HL-60/S4 treated with phorbol 12-myristate 13-acetate at 8.2 ng/mL for 4 days and 3 days (cell line): ENCODE results near the gene ME3.

ENCODE experiments used
- in situ Hi-C: fragments of 300-500 bp; cut with MboI; formaldehyde crosslinking; loops from 2 replicates; pipeline ENCODE4 v1.15.0; 2022; ENCODE audit warnings: low sequenced_read_pairs

ME3 gene

DNA sequence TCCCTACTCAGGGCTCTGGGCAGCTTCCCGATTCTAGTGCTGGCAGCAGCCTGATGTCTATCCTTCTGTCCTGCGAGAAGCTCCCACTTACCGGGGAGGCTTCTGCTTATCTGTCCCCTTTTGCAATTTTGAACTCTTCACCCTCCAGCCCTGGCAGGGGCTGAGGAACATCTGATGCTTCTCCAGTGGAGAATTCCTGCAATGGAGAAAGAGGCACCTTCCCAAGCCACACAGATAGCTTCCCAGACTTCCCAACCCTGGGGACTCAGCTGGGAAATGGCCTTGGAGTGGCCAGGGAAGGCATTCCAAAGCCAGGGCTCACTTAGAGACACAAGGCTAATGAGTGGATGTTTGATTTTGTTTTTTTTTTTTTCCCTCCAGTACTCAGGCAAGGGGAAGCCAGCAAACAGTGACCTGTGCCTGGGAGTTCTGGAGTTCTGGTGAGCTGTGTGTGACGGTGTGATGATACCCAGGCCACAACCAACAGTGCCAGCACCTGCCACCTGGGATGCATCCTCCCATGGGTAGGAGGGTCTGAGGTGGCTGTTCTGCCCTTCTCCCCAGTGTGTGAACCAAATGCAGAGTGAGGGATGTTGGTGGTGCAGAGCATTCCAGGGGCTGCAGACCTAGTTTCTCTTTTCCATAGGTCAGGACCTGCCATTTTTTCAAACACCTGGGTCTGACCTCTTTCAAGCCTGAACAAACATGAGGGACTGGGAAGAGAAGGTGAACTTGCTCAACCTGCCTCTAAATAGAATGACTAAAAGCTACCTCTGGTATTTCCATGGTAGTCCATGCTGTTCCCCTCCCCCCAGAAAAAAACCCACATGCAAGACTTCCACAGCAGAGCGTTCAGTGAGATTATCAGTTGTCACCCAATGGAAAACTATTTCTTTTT lies 202.7 kb downstream of the ME3 start:
- in situ Hi-C loops, result no loop called here

DNA sequence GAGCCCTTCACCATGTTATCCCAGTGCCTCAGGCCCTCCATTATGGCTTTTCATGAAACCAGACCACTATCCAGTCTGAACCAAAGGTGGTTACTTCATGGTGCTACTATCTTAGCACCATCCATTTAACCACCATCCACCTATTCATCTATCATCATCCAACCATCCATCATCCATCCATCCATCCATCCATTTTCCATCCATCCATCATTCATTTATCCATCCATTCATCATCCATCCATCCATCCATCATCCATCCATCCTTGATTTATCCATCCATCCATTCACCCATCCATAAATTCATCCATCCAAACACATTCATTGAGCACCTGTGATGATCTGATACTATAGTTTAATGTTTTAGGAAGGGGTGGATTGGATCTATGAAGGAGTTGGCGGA lies 204.2 kb downstream of the ME3 start:
- in situ Hi-C loops, result no loop called here

DNA sequence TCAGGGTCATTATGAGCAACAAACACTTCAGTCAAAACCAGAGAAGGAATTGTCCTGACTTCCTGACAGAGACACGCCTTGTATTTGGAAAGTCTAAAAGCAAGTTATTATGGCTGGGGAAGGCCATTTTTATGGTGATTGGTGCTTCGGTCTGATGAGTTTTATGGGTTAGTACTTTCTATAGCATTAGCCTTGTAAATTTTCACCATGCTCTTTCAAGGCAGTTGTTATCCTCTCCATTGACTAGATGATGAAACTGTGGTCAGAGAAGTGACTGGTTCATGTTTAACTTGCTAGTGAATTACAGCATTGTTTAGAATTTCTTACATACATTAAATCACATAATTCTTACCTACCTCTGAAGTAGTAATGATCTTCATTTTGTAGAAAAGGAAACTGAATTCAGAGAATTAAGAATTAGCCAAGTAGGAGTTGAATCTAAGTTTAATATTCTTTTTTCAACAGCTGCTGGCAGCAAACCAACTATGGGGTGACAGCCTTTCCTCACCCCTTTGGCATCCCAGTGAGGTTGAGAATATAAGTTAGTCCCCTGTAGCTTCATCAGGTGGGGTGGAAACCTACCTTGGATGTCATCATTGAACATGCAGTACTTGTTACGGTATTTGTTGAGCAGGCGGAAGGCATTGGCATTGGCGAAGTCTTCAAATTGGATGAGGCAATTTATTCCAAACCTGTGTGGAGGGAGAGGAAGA lies 207.8 kb downstream of the ME3 start:
- in situ Hi-C loops, result no loop called here

DNA sequence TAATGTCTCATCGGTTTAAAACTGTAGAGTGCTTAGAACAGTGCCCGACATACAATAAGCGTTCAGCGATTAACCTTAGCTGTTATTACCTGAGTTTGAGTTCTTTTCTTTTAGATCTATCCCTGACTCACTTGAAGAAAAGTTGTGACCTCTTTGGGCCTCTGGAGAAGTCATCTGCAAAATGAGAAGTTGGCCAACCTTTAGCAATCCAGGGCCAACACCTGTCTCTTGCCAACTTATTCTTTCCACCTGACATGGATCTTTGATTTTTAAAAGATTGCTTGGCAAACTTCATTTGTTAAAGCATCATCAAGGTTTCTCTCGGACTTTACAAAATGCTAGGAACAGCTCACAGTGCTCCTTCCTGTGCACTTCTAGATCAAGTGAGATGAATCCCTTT lies 208.5 kb downstream of the ME3 start:
- in situ Hi-C loops, result no loop called here

DNA sequence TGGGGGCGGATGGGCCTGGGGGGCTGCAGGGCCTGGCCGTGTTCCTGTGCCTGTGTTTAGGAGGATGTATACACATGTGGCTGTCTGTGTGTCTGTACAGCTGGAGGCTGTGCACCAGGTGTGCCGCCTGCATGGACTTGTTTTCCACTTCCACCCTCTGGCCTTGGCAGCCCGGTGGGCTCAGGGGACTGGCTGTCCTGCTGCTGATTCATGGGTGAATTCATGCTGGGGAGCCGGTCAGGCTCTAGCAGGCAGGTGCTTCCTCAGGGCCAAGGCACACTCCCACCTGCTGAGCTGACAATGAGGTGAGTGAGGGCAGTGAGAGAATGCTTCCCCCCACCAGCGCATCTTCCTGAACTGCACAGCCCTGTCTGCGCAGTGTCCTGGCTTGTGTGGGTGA lies 209.3 kb downstream of the ME3 start:
- in situ Hi-C loops, result no loop called here

DNA sequence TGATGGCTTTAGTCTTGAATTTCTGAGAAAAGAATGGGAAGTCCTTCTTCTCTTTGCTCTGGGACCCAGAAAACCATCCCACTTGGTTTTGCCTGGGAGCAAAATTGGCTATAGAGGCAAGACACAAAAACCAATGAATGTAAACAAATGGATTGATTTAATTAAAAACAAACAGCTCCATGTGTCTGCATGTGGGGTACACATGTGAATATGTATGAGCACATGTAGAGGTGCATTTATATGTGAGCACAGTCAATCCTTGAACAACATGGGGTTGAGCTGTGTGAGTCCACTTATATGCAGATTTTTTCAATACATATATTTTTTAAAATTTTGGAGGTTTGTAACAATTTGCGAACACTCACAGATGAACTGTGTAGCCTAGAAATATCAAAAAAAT lies 210.5 kb downstream of the ME3 start:
- in situ Hi-C loops, result no loop called here

DNA sequence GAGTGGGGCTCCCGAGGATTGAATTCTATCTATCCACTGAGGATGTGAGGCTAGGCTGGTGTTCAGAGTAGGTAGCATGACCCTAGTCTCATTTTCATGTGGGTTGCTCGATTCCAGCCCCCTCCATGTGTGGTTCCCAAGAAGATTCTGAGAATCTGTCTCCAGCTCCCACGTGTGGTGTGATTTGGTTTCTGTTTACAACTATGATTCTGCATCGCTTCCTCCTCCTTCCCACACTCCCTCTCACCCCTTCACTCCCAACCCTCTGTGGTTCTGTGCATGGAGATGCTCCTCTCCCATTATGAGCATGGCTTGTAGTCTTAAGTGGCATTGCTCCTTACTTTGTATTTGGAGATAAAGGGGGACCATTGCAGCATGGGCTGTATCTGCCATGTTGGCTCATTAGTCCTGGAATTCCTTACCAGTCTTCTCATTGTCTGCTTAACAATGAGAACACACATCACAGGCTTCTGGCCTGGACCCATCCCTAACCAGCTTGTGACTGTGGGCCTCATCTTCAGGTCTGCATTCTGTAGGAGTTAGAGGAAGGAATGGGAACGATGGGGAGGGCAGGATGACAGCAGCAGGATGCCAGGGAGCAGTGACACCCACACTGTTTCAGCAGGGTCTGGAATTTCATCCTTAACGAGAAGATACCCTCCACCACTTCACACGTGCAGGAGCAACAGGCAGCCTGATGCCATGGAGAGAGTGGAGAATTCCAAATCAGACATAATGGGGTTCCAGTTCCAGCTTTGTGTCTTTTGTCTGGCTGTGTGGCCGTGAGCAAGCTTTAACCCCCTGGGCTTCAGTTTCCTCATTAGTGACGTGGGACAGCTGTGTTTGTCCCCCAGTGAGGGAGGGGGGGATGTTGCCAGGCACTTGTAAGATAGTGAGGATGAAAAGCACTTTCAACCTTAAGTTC lies 211.7 kb downstream of the ME3 start:
- in situ Hi-C loops, result no loop called here

DNA sequence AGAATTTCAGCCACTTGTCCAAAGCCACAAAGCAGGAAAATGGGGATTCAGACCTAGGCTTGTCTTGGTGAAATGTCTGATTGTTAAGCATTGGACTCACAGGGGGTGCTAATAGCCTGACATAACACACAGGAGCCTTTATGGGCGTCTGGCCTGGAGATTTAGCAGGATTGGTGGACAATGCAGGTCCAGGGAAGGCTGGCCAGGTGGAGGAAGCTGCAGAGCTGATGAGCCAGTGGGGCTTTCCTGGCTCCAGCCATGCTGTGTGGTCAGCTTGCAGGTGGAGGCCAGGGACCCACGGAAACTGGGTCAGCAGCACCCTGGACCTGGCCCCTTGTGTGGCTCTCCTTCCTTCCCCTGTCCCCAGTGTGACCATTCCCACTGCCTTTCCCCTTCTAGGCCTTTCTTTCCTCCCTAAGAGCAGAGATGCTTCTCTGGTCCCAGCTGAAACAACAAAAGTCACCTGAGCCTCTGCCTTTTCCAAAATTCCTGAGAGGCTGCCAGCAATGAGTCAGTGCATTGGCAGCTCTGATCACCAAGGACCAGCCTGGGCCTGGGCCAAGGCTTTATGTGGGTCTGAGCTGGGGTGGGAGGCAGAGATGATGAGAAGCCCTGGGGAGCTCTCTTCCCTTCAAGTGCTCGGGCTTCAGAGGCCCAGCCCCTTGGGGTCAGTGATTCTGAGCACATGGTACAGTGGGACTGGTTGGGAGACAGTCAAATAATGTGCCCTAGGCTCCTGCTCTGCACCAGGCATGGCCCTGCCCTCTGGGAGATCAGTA lies 212.5 kb downstream of the ME3 start:
- in situ Hi-C loops, result loop anchor here (5.0 kb wide), 1 partner anchor 357 kb away; no protein-coding TSS in a partner anchor

DNA sequence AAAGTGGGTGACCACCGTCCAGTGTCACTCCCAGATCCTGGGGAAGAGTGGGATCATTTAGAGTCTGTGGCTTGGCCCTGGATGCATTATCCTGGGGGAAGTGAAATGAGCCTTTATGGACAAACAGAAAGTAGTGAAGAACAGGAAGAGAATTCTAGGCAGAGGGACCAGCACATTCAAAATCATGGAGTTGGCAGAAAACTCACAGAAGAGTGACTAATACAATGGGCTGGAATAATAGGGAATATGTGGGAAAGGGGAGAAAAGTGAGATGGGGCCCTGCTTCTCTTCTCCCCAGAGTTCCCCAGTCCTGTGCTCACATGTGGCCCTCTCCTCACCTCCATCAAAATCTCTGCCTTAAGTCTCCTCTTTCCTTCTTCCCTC lies 213.4 kb downstream of the ME3 start:
- in situ Hi-C loops, result loop anchor here (5.0 kb wide), 1 partner anchor 358 kb away; no protein-coding TSS in a partner anchor

DNA sequence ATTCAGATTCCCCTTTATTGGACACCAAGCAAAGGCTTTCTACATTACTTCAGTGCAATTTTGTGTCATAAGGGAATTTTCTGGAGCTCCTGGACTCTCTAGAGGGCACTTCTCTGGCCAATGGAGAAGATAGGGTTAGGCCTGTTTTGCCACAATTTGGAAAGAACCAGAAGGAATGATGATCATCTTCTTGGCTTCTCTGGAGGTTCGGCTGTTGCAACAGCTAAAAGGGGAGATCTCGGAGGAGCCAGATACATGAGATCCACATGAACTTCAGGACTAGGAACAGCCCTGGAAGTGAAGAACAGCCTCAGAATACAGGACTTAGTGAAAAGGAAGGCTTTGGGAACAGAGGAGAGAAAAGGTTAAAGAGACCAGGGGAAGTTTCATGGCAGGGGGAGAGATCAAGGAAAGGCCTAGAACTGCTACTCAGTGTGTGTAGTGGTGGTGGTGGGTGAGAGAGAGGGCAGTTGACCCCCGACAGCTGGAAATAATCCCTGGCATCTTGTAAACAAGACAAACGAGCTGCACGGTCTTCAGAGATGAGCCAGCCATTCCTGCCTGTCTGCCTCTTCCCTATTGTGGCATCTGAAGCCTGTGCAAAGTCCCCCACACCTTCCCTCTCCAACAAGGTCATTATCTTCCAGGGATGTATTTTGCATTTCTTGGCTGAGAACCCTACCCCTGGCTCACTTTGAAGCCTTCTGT lies 214.0 kb downstream of the ME3 start:
- in situ Hi-C loops, result loop anchor here (5.0 kb wide), 1 partner anchor 359 kb away; no protein-coding TSS in a partner anchor

DNA sequence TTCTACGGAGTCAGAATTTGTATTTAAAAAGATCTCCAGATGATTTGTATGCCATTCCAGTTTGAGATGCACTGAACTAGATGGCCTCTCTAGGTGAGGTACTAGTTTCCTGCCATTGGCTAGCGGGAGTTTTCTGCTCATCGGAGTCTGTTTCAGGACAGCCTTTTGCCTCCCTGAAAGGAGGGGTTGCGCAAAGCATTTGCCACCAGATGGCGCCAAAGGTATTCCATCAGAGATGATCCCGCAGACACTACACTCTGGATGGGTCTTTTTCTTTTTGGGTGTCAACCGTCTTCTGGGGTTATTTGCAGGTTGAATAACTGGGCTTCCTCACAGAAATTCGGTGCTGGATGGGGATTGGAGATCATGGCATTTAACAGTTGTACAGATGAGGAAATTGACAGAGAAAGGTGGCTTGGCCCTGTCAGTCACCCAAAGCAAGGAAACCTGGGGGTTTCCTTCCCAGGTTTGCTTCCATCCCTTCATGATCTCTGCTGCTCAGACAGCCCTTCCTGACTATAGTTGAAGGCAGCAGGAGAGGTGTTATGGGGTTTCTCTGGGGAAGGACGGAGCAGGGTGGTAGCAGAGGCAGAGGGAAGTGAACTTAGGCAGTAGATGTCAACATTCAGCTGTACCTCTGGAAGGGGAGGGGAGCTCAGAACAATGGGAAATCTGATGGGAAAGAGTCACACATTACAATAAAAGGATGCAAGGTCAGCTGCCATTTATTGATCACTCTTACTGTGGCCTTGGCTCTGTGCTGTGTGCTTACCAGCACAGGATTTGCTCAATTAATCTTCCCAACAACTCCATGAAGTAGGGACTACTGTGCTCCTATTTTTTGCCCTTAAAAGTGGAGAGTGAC lies 216.1 kb downstream of the ME3 start:
- in situ Hi-C loops, result loop anchor here (5.0 kb wide), 1 partner anchor 361 kb away; no protein-coding TSS in a partner anchor

DNA sequence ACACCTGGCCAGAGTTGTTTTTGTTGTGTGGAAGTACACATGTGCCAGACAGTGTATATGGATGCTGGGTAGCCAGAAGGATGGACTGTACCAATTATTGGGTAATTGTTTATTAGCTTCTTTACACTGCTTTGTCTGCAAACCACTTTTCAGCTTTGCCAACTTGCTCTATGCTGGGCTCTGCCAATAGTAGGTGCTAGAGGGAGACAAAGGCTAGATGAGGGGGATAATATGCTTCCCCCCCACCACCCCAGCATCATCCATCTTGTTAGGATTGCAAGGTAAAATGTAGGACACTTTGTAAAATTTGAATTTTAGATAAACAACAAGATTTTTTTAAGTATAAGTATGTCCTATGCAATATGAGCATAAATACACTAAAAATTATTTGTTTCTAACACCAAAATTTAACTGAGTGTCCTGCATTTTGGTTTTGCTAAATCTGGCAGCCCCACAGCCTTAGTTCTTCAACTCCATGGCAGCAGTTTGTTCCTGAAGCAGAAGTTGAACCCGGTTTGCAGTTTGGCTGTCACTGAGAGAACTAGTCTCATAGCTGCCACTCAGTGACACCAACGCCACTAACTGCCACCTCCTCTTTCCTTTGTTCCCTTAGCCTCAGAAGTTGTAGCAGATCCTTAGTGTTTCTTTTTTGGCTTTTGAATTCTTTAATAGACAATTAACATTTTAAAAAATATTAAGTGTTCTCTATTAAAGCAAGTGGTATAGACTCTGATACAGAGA lies 219.0 kb downstream of the ME3 start:
- in situ Hi-C loops, result no loop called here

DNA sequence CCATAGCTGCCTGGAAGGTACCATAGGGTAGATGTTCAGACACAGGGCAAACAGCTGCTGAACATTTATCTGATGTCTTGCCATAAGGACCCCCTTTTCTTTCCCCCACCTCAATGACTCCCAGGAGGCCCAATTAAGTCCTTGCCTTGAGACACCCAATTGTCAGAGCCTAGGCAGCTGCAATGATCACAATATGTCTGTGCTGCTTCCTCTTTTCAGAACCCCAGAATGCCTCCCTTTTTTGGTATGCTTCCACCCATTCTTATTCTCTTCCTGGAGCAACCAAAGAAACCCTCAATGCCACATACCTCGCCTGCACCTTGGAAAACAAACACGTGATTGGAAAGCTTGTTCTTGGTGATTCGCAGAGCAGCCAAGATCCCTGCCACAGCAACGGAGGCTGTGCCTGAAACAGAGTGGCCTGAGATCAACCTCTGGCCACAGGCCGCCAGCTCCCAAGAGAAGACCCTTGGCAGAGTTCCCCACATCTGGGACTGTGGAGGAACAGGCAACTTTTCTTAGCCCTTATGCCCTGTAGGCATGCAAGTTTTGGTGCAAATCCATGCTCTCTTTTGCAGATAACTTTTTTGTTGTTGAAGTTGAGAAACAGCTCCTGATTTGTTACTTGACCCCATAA lies 222.3 kb downstream of the ME3 start:
- in situ Hi-C loops, result no loop called here

DNA sequence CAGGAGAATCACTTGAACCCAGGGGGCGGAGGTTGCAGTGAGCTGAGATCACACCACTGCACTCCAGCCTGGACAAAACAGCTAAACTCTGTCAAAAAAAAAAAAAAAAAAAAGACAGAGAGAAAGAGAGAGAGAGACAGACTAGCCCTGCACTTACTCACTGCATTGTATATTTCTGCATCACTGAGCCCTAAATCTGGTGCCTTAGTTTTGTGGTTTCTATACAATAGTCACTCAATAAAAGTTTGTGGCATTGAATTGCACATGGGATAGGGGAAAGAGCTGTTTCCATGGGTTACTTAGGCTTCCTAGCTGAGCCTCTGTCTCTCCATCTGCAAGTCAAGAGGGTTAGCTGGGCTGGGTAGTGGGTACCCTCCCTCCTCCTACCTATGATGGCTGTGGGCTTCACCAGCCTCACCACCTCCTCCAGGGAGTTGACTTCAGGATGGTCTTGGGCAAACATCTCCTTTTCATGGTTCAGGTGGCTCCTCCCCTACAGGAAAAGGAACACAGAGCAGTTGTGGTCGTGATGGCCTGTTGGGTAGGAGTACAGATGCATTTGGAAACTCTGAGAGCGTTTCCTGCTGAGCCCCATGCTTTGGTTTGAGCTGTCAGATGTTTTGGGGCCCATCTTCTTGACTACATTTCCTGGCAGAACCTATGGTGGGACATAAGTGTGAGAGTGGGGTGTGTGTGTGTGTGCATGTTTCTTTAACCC lies 224.5 kb downstream of the ME3 start:
- in situ Hi-C loops, result no loop called here

DNA sequence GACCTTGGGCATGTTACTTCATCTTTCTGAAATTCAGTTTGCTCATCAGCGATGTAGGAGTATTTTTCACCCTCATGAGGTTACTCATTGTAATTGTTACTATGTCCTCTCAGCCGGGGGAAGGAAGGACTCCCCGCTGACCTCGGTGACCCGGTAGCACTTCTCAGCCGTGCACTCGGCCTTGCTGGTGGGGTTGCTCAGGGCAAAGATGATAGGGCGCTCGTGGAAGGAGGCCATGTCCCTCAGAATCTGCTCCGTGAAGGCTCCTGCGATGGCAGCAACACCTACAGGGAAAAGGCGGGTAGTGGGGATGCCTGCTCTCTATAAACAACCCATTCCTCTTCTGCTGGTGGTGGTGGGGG lies 225.5 kb downstream of the ME3 start:
- in situ Hi-C loops, result no loop called here

DNA sequence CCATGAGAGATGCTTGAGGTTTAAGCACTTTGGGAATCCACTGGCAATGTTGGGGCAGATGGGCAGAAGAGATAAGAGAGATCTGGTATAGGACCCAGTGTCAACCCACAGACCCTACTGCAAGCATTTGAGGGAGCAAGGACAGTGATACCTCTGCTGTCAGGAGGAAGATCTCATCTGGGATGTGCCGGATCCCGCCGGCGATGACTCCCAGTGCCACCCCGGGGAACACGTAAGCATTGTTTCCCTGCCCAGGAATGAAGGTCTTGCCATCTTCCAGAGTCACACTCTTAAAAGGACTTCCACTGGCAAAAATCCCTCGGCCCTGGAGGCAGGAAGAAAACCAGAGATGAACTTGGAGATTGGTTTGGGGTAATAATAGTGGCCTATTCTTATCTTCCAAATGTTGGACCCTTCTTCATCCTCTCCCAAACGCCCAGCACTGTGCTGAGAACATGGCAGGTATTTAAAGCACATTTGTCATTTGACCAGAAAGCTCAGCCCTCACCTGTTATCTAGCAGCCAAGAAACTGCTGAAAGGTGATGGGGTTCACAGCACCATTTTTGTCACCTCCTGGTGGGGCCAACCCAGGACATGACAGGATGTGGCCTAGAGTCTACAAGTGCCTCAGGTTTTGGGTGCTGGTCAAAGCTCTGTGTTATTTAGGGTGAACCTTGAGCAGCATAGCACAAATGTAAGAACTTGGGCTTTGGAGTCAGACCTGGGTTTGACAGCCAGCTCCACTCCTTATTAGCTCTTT lies 226.1 kb downstream of the ME3 start:
- in situ Hi-C loops, result no loop called here
